MM.1S (cell line): ENCODE results near the gene B4GALT5.

Experiments used
- EZH2 ChIP-seq: fragments of 300-600 bp; sonication (generic); optimal IDR thresholded peaks from 2 replicates; pipeline ENCODE3; 2017; ENCODE audit warnings: low read depth, mild to moderate bottlenecking, antibody characterized with exemption, low read length, mixed read lengths
- EZH2phosphoT487 ChIP-seq: fragments of 300-600 bp; sonication (generic); IDR thresholded peaks from 2 replicates; pipeline ENCODE4 v1.6.1; 2018; ENCODE audit warnings: antibody characterized with exemption, low read length
- TF ChIP-seq, protein P1 (sequence below): fragments of 300-600 bp; sonication (generic); IDR thresholded peaks from 2 replicates; pipeline ENCODE4 v1.5.1; 2016; ENCODE audit warnings: antibody characterized with exemption, low read length, mixed read lengths

- TF ChIP-seq, protein P1, sequence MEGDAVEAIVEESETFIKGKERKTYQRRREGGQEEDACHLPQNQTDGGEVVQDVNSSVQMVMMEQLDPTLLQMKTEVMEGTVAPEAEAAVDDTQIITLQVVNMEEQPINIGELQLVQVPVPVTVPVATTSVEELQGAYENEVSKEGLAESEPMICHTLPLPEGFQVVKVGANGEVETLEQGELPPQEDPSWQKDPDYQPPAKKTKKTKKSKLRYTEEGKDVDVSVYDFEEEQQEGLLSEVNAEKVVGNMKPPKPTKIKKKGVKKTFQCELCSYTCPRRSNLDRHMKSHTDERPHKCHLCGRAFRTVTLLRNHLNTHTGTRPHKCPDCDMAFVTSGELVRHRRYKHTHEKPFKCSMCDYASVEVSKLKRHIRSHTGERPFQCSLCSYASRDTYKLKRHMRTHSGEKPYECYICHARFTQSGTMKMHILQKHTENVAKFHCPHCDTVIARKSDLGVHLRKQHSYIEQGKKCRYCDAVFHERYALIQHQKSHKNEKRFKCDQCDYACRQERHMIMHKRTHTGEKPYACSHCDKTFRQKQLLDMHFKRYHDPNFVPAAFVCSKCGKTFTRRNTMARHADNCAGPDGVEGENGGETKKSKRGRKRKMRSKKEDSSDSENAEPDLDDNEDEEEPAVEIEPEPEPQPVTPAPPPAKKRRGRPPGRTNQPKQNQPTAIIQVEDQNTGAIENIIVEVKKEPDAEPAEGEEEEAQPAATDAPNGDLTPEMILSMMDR, result no peak
- TF ChIP-seq EZH2 (no peak), EZH2phosphoT487 (no peak)
Observed at GRCh38 chr20:49644980-49645565, 68.6 kb downstream of the B4GALT5 start.
